ENCODE results near the gene CEACAM20.
A peak's percentile ranks its signal among the peaks of the same experiment; 100 is the strongest.

The CEACAM20 gene

GRCh38 chr19:44529536-44529935, at the start of gene CEACAM20:
CEACAM20 (minus strand) TSS chr19:44529675; CDS start chr19:44529509, 166 bp downstream.
- TF ChIP-seq, protein P1, sequence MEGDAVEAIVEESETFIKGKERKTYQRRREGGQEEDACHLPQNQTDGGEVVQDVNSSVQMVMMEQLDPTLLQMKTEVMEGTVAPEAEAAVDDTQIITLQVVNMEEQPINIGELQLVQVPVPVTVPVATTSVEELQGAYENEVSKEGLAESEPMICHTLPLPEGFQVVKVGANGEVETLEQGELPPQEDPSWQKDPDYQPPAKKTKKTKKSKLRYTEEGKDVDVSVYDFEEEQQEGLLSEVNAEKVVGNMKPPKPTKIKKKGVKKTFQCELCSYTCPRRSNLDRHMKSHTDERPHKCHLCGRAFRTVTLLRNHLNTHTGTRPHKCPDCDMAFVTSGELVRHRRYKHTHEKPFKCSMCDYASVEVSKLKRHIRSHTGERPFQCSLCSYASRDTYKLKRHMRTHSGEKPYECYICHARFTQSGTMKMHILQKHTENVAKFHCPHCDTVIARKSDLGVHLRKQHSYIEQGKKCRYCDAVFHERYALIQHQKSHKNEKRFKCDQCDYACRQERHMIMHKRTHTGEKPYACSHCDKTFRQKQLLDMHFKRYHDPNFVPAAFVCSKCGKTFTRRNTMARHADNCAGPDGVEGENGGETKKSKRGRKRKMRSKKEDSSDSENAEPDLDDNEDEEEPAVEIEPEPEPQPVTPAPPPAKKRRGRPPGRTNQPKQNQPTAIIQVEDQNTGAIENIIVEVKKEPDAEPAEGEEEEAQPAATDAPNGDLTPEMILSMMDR (IDR thresholded peaks at IDR 0.05; ENCODE audit: borderline replicate concordance, extremely low read depth, low read length, poor library complexity, severe bottlenecking): no peak
- no peak for TF ChIP-seq EZH2 (IDR thresholded peaks at IDR 0.05; ENCODE audit: borderline replicate concordance, low read depth, low read length, severe bottlenecking)
- H3K4me1 ChIP-seq (ENCODE audit: insufficient read depth, low read length): no peaks in the 10 kb centered on the region
- no peak within 1 kb of the TSS for H3K27ac ChIP-seq (ENCODE audit: low read length)
- H3K9me3 ChIP-seq (ENCODE audit: insufficient read depth, low read length, severe bottlenecking): no peaks in the 10 kb centered on the region
- H3K36me3 ChIP-seq (ENCODE audit: insufficient read depth, low read length): no peaks in the 10 kb centered on the region
- no peak within 1 kb of the TSS for H3K4me2 ChIP-seq (ENCODE audit: insufficient read depth, low read length)
- DNase-seq: no peak
- no peak within 1 kb of the TSS for H3K4me3 ChIP-seq (ENCODE audit: low read depth in 1 of 2, low read length in 2 of 2)
- no peak within 1 kb of the TSS for H3K9ac ChIP-seq (ENCODE audit: low read depth, low read length)
- no peaks in the 10 kb centered on the region for H3K79me2 ChIP-seq (ENCODE audit: insufficient read depth, low read length)
- H3K27me3 ChIP-seq (ENCODE audit: insufficient read depth, low read length, poor library complexity): no peaks in the 10 kb centered on the region
- H4K20me1 ChIP-seq (ENCODE audit: insufficient read depth, low read length): no peaks in the 10 kb centered on the region
- no peak within 1 kb of the TSS for H2AFZ ChIP-seq (ENCODE audit: low read depth, low read length)
- no peak for ATAC-seq (ENCODE audit: insufficient read depth, low read depth)

DNA sequence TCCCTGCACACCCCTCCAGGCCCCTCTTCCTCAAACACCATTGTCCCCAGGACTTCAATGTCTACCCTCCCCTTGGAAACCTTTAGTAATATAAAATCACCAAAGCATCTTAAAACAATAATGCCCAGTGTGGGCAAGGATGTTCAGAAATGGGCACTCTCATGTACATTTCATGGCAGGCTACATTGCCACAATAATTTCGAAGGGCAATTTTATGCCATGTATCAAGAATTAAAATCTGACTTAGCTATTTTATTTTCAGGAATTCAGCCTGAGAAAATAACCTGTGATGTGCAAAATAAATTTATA, 48.0 kb upstream of the CEACAM20 start:
- no peak overlapping the region for H2AFZ ChIP-seq (ENCODE audit: low read depth, low read length)
- DNase-seq: no peak
- no peak for ATAC-seq (ENCODE audit: insufficient read depth, low read depth)
- no peaks in the 10 kb centered on the region for H3K9me3 ChIP-seq (ENCODE audit: insufficient read depth, low read length, severe bottlenecking)
- H3K9ac ChIP-seq (ENCODE audit: low read depth, low read length): no peak overlapping the region
- H3K4me1 ChIP-seq (ENCODE audit: insufficient read depth, low read length): no peaks in the 10 kb centered on the region
- no peaks in the 10 kb centered on the region for H3K36me3 ChIP-seq (ENCODE audit: insufficient read depth, low read length)
- H3K27ac ChIP-seq (ENCODE audit: low read length): no peak overlapping the region
- H3K27me3 ChIP-seq (ENCODE audit: insufficient read depth, low read length, poor library complexity): no peaks in the 10 kb centered on the region
- H3K4me2 ChIP-seq (ENCODE audit: insufficient read depth, low read length): no peak overlapping the region
- TF ChIP-seq, protein P1 (IDR thresholded peaks at IDR 0.05; ENCODE audit: borderline replicate concordance, extremely low read depth, low read length, poor library complexity, severe bottlenecking): no peak
- no peak for TF ChIP-seq EZH2 (IDR thresholded peaks at IDR 0.05; ENCODE audit: borderline replicate concordance, low read depth, low read length, severe bottlenecking)
- H3K79me2 ChIP-seq (ENCODE audit: insufficient read depth, low read length): no peaks in the 10 kb centered on the region
- no peaks in the 10 kb centered on the region for H4K20me1 ChIP-seq (ENCODE audit: insufficient read depth, low read length)
- H3K4me3 ChIP-seq (ENCODE audit: low read depth in 1 of 2, low read length in 2 of 2): no peak overlapping the region

GRCh38 chr19:44576843-44577565, 47.5 kb upstream of the CEACAM20 start:
- H3K4me1 ChIP-seq (ENCODE audit: insufficient read depth, low read length): no peaks in the 10 kb centered on the region
- no peak overlapping the region for H3K27ac ChIP-seq (ENCODE audit: low read length)
- H3K79me2 ChIP-seq (ENCODE audit: insufficient read depth, low read length): no peaks in the 10 kb centered on the region
- H3K4me3 ChIP-seq (ENCODE audit: low read depth in 1 of 2, low read length in 2 of 2): no peak overlapping the region
- H3K9me3 ChIP-seq (ENCODE audit: insufficient read depth, low read length, severe bottlenecking): no peaks in the 10 kb centered on the region
- no peak overlapping the region for H3K4me2 ChIP-seq (ENCODE audit: insufficient read depth, low read length)
- H3K36me3 ChIP-seq (ENCODE audit: insufficient read depth, low read length): no peaks in the 10 kb centered on the region
- H4K20me1 ChIP-seq (ENCODE audit: insufficient read depth, low read length): no peaks in the 10 kb centered on the region
- TF ChIP-seq, protein P1 (IDR thresholded peaks at IDR 0.05; ENCODE audit: borderline replicate concordance, extremely low read depth, low read length, poor library complexity, severe bottlenecking): peak; percentile 53
- TF ChIP-seq EZH2 (IDR thresholded peaks at IDR 0.05; ENCODE audit: borderline replicate concordance, low read depth, low read length, severe bottlenecking): no peak
- no peak overlapping the region for H2AFZ ChIP-seq (ENCODE audit: low read depth, low read length)
- no peak overlapping the region for H3K9ac ChIP-seq (ENCODE audit: low read depth, low read length)
- peak; percentile 6 for DNase-seq
- no peak for ATAC-seq (ENCODE audit: insufficient read depth, low read depth)
- H3K27me3 ChIP-seq (ENCODE audit: insufficient read depth, low read length, poor library complexity): no peaks in the 10 kb centered on the region

All from DND-41 (cell line).